Panc1 (cell line): ENCODE results near the gene PLK3. TPM values are rescaled to one million over a fixed set of nuclear protein-coding genes. Genes with fewer than 3 reads are reported as not detected.

ENCODE experiments used
- ATAC-seq: fragments of 200-7000 bp; cut with Tn5 transposase; 2 replicates; pipeline ENCODE4 v1.9.1; 2020; ENCODE audit warnings: mild to moderate bottlenecking, moderate library complexity
- BruUV-seq: library from RNA; stranded (reverse); fragments of 400-500 nt; replicated peaks from 2 replicates; lab custom pipeline; 2021; lab: Mats Ljungman, UMichigan
- CTCF ChIA-PET: fragments of 300-600 bp; sonication (Branson Sonifier 250); formaldehyde crosslinking; loops from one replicate; lab custom pipeline; 2022; ENCODE audit warnings: antibody characterized with exemption; lab: Charles Lee
- POLR2A ChIA-PET: fragments of 300-600 bp; sonication (Branson Sonifier 250); formaldehyde crosslinking; loops from one replicate; lab custom pipeline; 2022; ENCODE audit warnings: antibody characterized with exemption; lab: Charles Lee
- DNase-seq: peaks from one replicate; pipeline ENCODE4 v3.0.0-alpha.2; 2010; ENCODE audit warnings: low read depth, low spot score
- H3K27ac ChIP-seq: 2 replicates; pipeline ENCODE4 v1.5.1; 2011; ENCODE audit warnings: mild to moderate bottlenecking, low read length, inconsistent platforms
- H3K27me3 ChIP-seq: fragments of 200-500 bp; sonication (Bioruptor generic); 2 replicates; pipeline ENCODE4 v1.6.0; 2014; ENCODE audit warnings: low read length, inconsistent platforms; ENCODE audit not compliant: control insufficient read depth, insufficient read depth
- H3K36me3 ChIP-seq: fragments of 200-500 bp; sonication (Bioruptor generic); 2 replicates; pipeline ENCODE4 v1.5.1; 2014; ENCODE audit warnings: inconsistent platforms, mild to moderate bottlenecking, low read length, moderate library complexity; ENCODE audit not compliant: control insufficient read depth, insufficient read depth
- H3K4me1 ChIP-seq: 2 replicates; pipeline ENCODE4 v1.5.1; 2011; ENCODE audit warnings: inconsistent platforms, mild to moderate bottlenecking, low read length, moderate library complexity; ENCODE audit not compliant: control insufficient read depth, insufficient read depth
- H3K4me3 ChIP-seq, 2 experiments: 2 replicates each; pipeline ENCODE4 v1.5.1; 2011 to 2012; ENCODE audit warnings: low read depth in 2 of 2, low read length in 2 of 2, mild to moderate bottlenecking in 2 of 2, inconsistent platforms in 1 of 2, moderate library complexity in 1 of 2
- H3K9me3 ChIP-seq: fragments of 200-500 bp; sonication (Bioruptor generic); 2 replicates; pipeline ENCODE4 v1.5.1; 2014; ENCODE audit warnings: low read depth, mild to moderate bottlenecking, inconsistent platforms, low read length, moderate library complexity; ENCODE audit not compliant: control insufficient read depth, insufficient read depth
- POLR2AphosphoS5 ChIP-seq: IDR thresholded peaks from 2 replicates; pipeline ENCODE4 v1.6.1; 2012; ENCODE audit warnings: mild to moderate bottlenecking, low read depth, low read length, moderate library complexity
- SIN3A ChIP-seq: IDR thresholded peaks from 2 replicates; pipeline ENCODE4 v1.6.1; 2012; ENCODE audit warnings: low read depth, mild to moderate bottlenecking, low read length, moderate library complexity, borderline replicate concordance; ENCODE audit not compliant: insufficient read depth
- TCF7L2 ChIP-seq: IDR thresholded peaks from 2 replicates; pipeline ENCODE4 v1.6.1; 2011; ENCODE audit warnings: mild to moderate bottlenecking, low read depth, low read length, inconsistent platforms
- in situ Hi-C: cut with HindIII; loops from 2 replicates; pipeline ENCODE4 v1.10.0; 2016; ENCODE audit warnings: low sequenced_read_pairs, low pct_unique_long_range_greater_than_20kb
- intact Hi-C: fragments of 100-400 bp; cut with micrococcal nuclease; formaldehyde crosslinking; loops from one replicate; pipeline ENCODE4 v1.10.0; 2022; ENCODE audit not compliant: unreplicated experiment
- total RNA-seq: library from RNA; stranded (reverse); gene quantifications from one replicate; pipeline ENCODE4 v1.2.1, GENCODE V29; 2021; ENCODE audit not compliant: unreplicated experiment
- TF ChIP-seq, protein P1 (sequence below), 2 experiments: IDR thresholded peaks; 2 replicates each; pipeline ENCODE4 v1.6.1; 2011 to 2012; ENCODE audit warnings: low read depth in 2 of 2, control low read depth in 1 of 2, low read length in 1 of 2, mild to moderate bottlenecking in 1 of 2, moderate library complexity in 1 of 2; ENCODE audit not compliant: insufficient read depth in 1 of 2
- TF ChIP-seq, protein P2 (sequence below): fragments of 450-650 bp; IDR thresholded peaks from 2 replicates; pipeline ENCODE4 v1.5.1; 2017; ENCODE audit warnings: mild to moderate bottlenecking

The PLK3 gene
- total RNA-seq, 1 experiment from 2014 or later, result 13.7 TPM

DNA sequence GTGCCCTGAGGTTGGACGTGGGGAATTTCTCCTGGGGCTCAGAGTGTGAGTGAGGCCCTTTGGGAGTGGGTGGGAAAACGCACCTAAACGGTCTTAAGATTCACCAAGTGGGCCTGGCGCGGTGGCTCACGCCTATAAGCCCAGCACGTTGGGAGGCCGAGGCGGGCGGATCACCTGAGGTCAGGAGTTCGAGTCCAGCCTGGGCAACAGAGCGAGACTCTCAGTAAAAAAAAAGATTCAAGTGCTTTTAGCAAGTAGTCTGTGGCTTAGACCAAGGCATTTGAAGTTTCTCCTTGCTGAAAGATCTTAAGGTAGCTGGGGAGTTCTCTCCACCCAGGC, 23.5 kb upstream of the PLK3 start:
- no peak for ATAC-seq
- intact Hi-C loops, result no loop called here
- peak overlapping the region; percentile 92 for H3K27ac ChIP-seq
- peaks cover 10% of the 10 kb centered on the region for H3K4me1 ChIP-seq
- no peaks in the 10 kb centered on the region for H3K9me3 ChIP-seq
- no peaks in the 10 kb centered on the region for H3K27me3 ChIP-seq
- BruUV-seq, result no TSS peak
- in situ Hi-C loops, result no loop called here
- H3K4me3 ChIP-seq, result peak overlapping the region; percentile 84 to 91
- ChIA-PET CTCF (no interaction called here), POLR2A (interaction anchor here (0.7 kb wide), 1 partner anchor 23 kb away, joined by 3 read pairs; no protein-coding TSS in a partner anchor)
- TF ChIP-seq, protein P1, sequence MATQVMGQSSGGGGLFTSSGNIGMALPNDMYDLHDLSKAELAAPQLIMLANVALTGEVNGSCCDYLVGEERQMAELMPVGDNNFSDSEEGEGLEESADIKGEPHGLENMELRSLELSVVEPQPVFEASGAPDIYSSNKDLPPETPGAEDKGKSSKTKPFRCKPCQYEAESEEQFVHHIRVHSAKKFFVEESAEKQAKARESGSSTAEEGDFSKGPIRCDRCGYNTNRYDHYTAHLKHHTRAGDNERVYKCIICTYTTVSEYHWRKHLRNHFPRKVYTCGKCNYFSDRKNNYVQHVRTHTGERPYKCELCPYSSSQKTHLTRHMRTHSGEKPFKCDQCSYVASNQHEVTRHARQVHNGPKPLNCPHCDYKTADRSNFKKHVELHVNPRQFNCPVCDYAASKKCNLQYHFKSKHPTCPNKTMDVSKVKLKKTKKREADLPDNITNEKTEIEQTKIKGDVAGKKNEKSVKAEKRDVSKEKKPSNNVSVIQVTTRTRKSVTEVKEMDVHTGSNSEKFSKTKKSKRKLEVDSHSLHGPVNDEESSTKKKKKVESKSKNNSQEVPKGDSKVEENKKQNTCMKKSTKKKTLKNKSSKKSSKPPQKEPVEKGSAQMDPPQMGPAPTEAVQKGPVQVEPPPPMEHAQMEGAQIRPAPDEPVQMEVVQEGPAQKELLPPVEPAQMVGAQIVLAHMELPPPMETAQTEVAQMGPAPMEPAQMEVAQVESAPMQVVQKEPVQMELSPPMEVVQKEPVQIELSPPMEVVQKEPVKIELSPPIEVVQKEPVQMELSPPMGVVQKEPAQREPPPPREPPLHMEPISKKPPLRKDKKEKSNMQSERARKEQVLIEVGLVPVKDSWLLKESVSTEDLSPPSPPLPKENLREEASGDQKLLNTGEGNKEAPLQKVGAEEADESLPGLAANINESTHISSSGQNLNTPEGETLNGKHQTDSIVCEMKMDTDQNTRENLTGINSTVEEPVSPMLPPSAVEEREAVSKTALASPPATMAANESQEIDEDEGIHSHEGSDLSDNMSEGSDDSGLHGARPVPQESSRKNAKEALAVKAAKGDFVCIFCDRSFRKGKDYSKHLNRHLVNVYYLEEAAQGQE (IDR thresholded peaks at IDR 0.05; ENCODE audit: insufficient read depth in 1 of 2, low read depth in 2 of 2, low read length in 1 of 2), result no peak; a peak in 1 of 4 replicates
- TF ChIP-seq SIN3A, result no peak
- no peak for TF ChIP-seq TCF7L2
- TF ChIP-seq, protein P2, sequence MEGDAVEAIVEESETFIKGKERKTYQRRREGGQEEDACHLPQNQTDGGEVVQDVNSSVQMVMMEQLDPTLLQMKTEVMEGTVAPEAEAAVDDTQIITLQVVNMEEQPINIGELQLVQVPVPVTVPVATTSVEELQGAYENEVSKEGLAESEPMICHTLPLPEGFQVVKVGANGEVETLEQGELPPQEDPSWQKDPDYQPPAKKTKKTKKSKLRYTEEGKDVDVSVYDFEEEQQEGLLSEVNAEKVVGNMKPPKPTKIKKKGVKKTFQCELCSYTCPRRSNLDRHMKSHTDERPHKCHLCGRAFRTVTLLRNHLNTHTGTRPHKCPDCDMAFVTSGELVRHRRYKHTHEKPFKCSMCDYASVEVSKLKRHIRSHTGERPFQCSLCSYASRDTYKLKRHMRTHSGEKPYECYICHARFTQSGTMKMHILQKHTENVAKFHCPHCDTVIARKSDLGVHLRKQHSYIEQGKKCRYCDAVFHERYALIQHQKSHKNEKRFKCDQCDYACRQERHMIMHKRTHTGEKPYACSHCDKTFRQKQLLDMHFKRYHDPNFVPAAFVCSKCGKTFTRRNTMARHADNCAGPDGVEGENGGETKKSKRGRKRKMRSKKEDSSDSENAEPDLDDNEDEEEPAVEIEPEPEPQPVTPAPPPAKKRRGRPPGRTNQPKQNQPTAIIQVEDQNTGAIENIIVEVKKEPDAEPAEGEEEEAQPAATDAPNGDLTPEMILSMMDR, result no peak
- no peak for TF ChIP-seq POLR2AphosphoS5
- DNase-seq, result no peak
- peaks cover 17% of the 10 kb centered on the region; the same call in 1 of the 2 replicates for H3K36me3 ChIP-seq

DNA sequence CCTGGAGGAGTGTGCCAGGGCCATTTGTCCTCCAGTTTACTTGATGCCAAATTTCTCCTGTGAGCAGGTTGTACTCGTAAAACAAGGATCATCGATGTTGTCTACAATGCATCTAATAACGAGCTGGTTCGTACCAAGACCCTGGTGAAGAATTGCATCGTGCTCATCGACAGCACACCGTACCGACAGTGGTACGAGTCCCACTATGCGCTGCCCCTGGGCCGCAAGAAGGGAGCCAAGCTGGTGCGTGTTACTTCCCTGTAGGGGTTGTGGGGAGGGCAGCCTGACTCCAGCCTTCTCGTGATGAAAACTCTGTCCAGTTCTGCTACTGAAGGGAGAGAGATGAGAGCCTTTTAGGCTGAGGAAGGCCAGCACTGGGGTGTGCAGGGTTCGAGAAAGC, 22.6 kb upstream of the PLK3 start:
- intact Hi-C loops (no loop called here), in situ Hi-C loops (no loop called here)
- no TSS peak for BruUV-seq
- POLR2A ChIA-PET, result interaction anchor here (0.6 kb wide), 1 partner anchor 17 kb away, joined by 10 read pairs; no protein-coding TSS in a partner anchor
- DNase-seq, result no peak
- Histone ChIP-seq H3K27ac (peak overlapping the region; percentile 92), H3K9me3 (no peaks in the 10 kb centered on the region), H3K36me3 (peaks cover 17% of the 10 kb centered on the region; the same call in 1 of the 2 replicates), H3K4me3 (peak overlapping the region; percentile 84 to 91), H3K4me1 (peaks cover 10% of the 10 kb centered on the region), H3K27me3 (no peaks in the 10 kb centered on the region)
- TF ChIP-seq, protein P1 (IDR thresholded peaks at IDR 0.05; ENCODE audit: insufficient read depth in 1 of 2, low read depth in 2 of 2, low read length in 1 of 2), result no peak
- TF ChIP-seq, protein P2, result no peak
- TF ChIP-seq POLR2AphosphoS5 (no peak), SIN3A (no peak), TCF7L2 (no peak)
- ATAC-seq, result no peak
- CTCF ChIA-PET, result no interaction called here
